Calu3 (cell line): Measurements from ENCODE around the gene C11orf68. TPM values are rescaled to one million over a fixed set of nuclear protein-coding genes. Genes with fewer than 3 reads are reported as not detected.

ENCODE experiments used
- BruUV-seq: library from RNA; stranded (reverse); fragments of 400-500 nt; replicated peaks from 2 replicates; lab custom pipeline; 2021; lab: Mats Ljungman, UMichigan
- CTCF ChIA-PET: fragments of 300-600 bp; sonication (Branson Sonifier 250); formaldehyde crosslinking; loops from one replicate; lab custom pipeline; 2022; ENCODE audit warnings: antibody characterized with exemption; lab: Charles Lee
- DNase-seq: peaks from one replicate; pipeline ENCODE4 v3.0.0; 2022
- H3K27ac Mint-ChIP-seq: one replicate; pipeline ENCODE4 v1.8.0; 2022; ENCODE audit warnings: mixed read lengths; ENCODE audit not compliant: unreplicated experiment
- H3K27me3 Mint-ChIP-seq: one replicate; pipeline ENCODE4 v1.8.0; 2022; ENCODE audit warnings: mixed read lengths; ENCODE audit not compliant: unreplicated experiment
- H3K36me3 Mint-ChIP-seq: one replicate; pipeline ENCODE4 v1.8.0; 2022; ENCODE audit warnings: mild to moderate bottlenecking, moderate library complexity, mixed read lengths; ENCODE audit not compliant: insufficient read depth, unreplicated experiment
- H3K4me1 Mint-ChIP-seq: one replicate; pipeline ENCODE4 v1.8.0; 2022; ENCODE audit warnings: mild to moderate bottlenecking, low read depth, mixed read lengths; ENCODE audit not compliant: unreplicated experiment
- H3K4me3 Mint-ChIP-seq: one replicate; pipeline ENCODE4 v1.8.0; 2022; ENCODE audit warnings: mild to moderate bottlenecking, low read depth, moderate library complexity, mixed read lengths; ENCODE audit not compliant: unreplicated experiment
- H3K9me3 Mint-ChIP-seq: one replicate; pipeline ENCODE4 v1.8.0; 2022; ENCODE audit warnings: low read depth, mixed read lengths; ENCODE audit not compliant: unreplicated experiment
- CTCF ChIP-seq: fragments of 200-600 bp; IDR thresholded peaks from one replicate; pipeline ENCODE4 v1.8.0; 2022; ENCODE audit warnings: antibody characterized with exemption; ENCODE audit not compliant: unreplicated experiment
- intact Hi-C: fragments of 100-400 bp; cut with micrococcal nuclease; formaldehyde crosslinking; loops from one replicate; pipeline ENCODE4 v1.10.0; 2022; ENCODE audit not compliant: unreplicated experiment
- total RNA-seq: library from RNA; stranded (reverse); gene quantifications from 2 replicates; pipeline ENCODE4 v1.2.3, GENCODE V29; 2022

Gene C11orf68
- total RNA-seq, 1 experiment from 2014 or later: 25.9 TPM

- Mint-ChIP-seq H3K27me3 (no peaks in the 10 kb centered on the region), H3K36me3 (peaks cover 57% of the 10 kb centered on the region), H3K27ac (peak overlapping the region; percentile 99), H3K4me1 (peaks cover 53% of the 10 kb centered on the region), H3K4me3 (peak overlapping the region; percentile 94), H3K9me3 (no peaks in the 10 kb centered on the region)
- no peak for TF ChIP-seq CTCF
- CTCF ChIA-PET: interaction anchor here (0.6 to 1.4 kb wide), 4 partner anchors 15 to 55 kb away, joined by 4 to 16 read pairs (median 5); partner anchors contain the start of genes FIBP, FOSL1 and MUS81
- BruUV-seq: no TSS peak
- intact Hi-C loops: no loop called here
- no peak for DNase-seq
Observed at GRCh38 chr11:65915101-65915820, 3.6 kb downstream of the C11orf68 start.

GRCh38 chr11:65912845-65913244, 6.0 kb downstream of the C11orf68 start:
- H3K27ac Mint-ChIP-seq: peak overlapping the region; percentile 33

GRCh38 chr11:65911682-65912568, 6.9 kb downstream of the C11orf68 start:
- intact Hi-C loops: no loop called here
- Mint-ChIP-seq H3K4me3 (no peak overlapping the region), H3K4me1 (peaks cover 61% of the 10 kb centered on the region), H3K27me3 (no peaks in the 10 kb centered on the region), H3K36me3 (peaks cover 30% of the 10 kb centered on the region), H3K27ac (peak overlapping the region; percentile 48), H3K9me3 (no peaks in the 10 kb centered on the region)
- CTCF ChIA-PET: interaction anchor here (1.1 to 2.5 kb wide), 3 partner anchors 21 to 28 kb away, joined by 5 to 9 read pairs (median 8); partner anchors contain the start of genes CCDC85B and FIBP
- no TSS peak for BruUV-seq
- no peak for TF ChIP-seq CTCF
- DNase-seq: peak; percentile 49

More at GRCh38 chr11:65912845-65913244, 6.0 kb downstream of the C11orf68 start:
- no peaks in the 10 kb centered on the region for H3K9me3 Mint-ChIP-seq
- H3K4me3 Mint-ChIP-seq: no peak overlapping the region
- peaks cover 35% of the 10 kb centered on the region for H3K36me3 Mint-ChIP-seq
- no peak for DNase-seq
- CTCF ChIA-PET: interaction anchor here (2.1 to 2.5 kb wide), 2 partner anchors 22 to 24 kb away, joined by 8 to 9 read pairs; partner anchors contain the start of genes CCDC85B and FIBP
- H3K27me3 Mint-ChIP-seq: no peaks in the 10 kb centered on the region
- H3K4me1 Mint-ChIP-seq: peaks cover 63% of the 10 kb centered on the region
- no peak for TF ChIP-seq CTCF
- BruUV-seq: no TSS peak
- intact Hi-C loops: no loop called here

- Mint-ChIP-seq H3K9me3 (no peaks in the 10 kb centered on the region), H3K36me3 (peaks cover 12% of the 10 kb centered on the region), H3K4me1 (peaks cover 56% of the 10 kb centered on the region), H3K27me3 (no peaks in the 10 kb centered on the region), H3K27ac (peak overlapping the region; percentile 56), H3K4me3 (no peak overlapping the region)
- no TSS peak for BruUV-seq
- CTCF ChIA-PET: interaction anchor here (0.7 kb wide), 1 partner anchor 26 kb away, joined by 4 read pairs; no protein-coding TSS in a partner anchor
- no peak for DNase-seq
- intact Hi-C loops: no loop called here
- TF ChIP-seq CTCF: no peak
Observed at GRCh38 chr11:65907878-65908277, 11.0 kb downstream of the C11orf68 start.
